ENCODE measurements around the gene PGF.

GRCh38 chr14:74929242-74929641 is 26.2 kb downstream of the PGF start:
- TF ChIP-seq SP1 (IDR thresholded peaks at IDR 0.05): no peak
- TF ChIP-seq SP1 (CRISPR knock-in tag; IDR thresholded peaks at IDR 0.05): no peak
- TF ChIP-seq SIN3A (IDR thresholded peaks at IDR 0.05; ENCODE audit: borderline replicate concordance, low read depth, low read length): no peak
- no peak for TF ChIP-seq ZNF672 (CRISPR knock-in tag; IDR thresholded peaks at IDR 0.05)
- no peak for TF ChIP-seq CHCHD3 (CRISPR knock-in tag; IDR thresholded peaks at IDR 0.05)
- TF ChIP-seq THAP8 (CRISPR knock-in tag; IDR thresholded peaks at IDR 0.05; ENCODE audit: borderline replicate concordance): no peak
- TF ChIP-seq SATB2 (CRISPR knock-in tag; IDR thresholded peaks at IDR 0.05): no peak
- TF ChIP-seq CTCF (CRISPR knock-in tag; IDR thresholded peaks at IDR 0.05): no peak
